Kidney epithelial cell (primary cell): ENCODE data around the gene ZFP36L2. TPM values are rescaled to one million over a fixed set of nuclear protein-coding genes. Genes with fewer than 3 reads are reported as not detected.

Experiments used
- DNase-seq: peaks from one replicate; pipeline ENCODE4 v3.0.0-alpha.2; 2010; ENCODE audit warnings: low read depth
- H3K27me3 ChIP-seq: 2 replicates; pipeline ENCODE4 v1.6.0; 2011; ENCODE audit warnings: low read length; ENCODE audit not compliant: control insufficient read depth, insufficient read depth
- H3K36me3 ChIP-seq: 2 replicates; pipeline ENCODE4 v1.5.1; 2011; ENCODE audit warnings: low read length; ENCODE audit not compliant: control insufficient read depth, insufficient read depth
- H3K4me3 ChIP-seq: 2 replicates; pipeline ENCODE4 v1.5.1; 2011; ENCODE audit warnings: low read depth, mild to moderate bottlenecking, control low read depth, low read length
- CTCF ChIP-seq: IDR thresholded peaks from 2 replicates; pipeline ENCODE4 v1.5.1; 2011; ENCODE audit warnings: mild to moderate bottlenecking, moderate library complexity, low read length, control low read depth, inconsistent platforms; ENCODE audit not compliant: insufficient read depth, poor library complexity, severe bottlenecking
- total RNA-seq: library from RNA; depleted of rRNA; stranded (reverse); fragments of >200 nt; gene quantifications from 2 replicates; pipeline ENCODE4 v1.2.3, GENCODE V29; 2015

The ZFP36L2 gene
- total RNA-seq, 1 donor from 2014 or later, result 12.2 TPM

- TF ChIP-seq CTCF, result no peak
- no peaks in the 10 kb centered on the region for H3K27me3 ChIP-seq
- H3K36me3 ChIP-seq, result no peaks in the 10 kb centered on the region
- H3K4me3 ChIP-seq, result no peak overlapping the region
- no peak for DNase-seq
These were observed 37.6 kb downstream of the ZFP36L2 start for GRCh38 chr2:43188561-43189386.

- H3K36me3 ChIP-seq, result no peaks in the 10 kb centered on the region
- no peak for DNase-seq
- TF ChIP-seq CTCF, result no peak
- H3K4me3 ChIP-seq, result no peak overlapping the region
- no peaks in the 10 kb centered on the region for H3K27me3 ChIP-seq
These were observed 39.6 kb downstream of the ZFP36L2 start for GRCh38 chr2:43186679-43187374.

- H3K36me3 ChIP-seq, result no peaks in the 10 kb centered on the region
- no peak for DNase-seq
- no peak for TF ChIP-seq CTCF
- H3K4me3 ChIP-seq, result no peak overlapping the region
- H3K27me3 ChIP-seq, result no peaks in the 10 kb centered on the region
These were observed 40.1 kb downstream of the ZFP36L2 start for GRCh38 chr2:43186321-43186678.

GRCh38 chr2:43185146-43185545, 41.3 kb downstream of the ZFP36L2 start:
- no peak for DNase-seq

GRCh38 chr2:43184339-43184895, 42.0 kb downstream of the ZFP36L2 start:
- Histone ChIP-seq H3K27me3 (no peaks in the 10 kb centered on the region), H3K4me3 (no peak overlapping the region), H3K36me3 (no peaks in the 10 kb centered on the region)
- peak; percentile 87 for DNase-seq
- no peak for TF ChIP-seq CTCF

More at GRCh38 chr2:43185146-43185545, 41.3 kb downstream of the ZFP36L2 start:
- no peak for TF ChIP-seq CTCF
- no peaks in the 10 kb centered on the region for H3K36me3 ChIP-seq
- H3K27me3 ChIP-seq, result no peaks in the 10 kb centered on the region
- H3K4me3 ChIP-seq, result no peak overlapping the region

- Histone ChIP-seq H3K36me3 (no peaks in the 10 kb centered on the region), H3K4me3 (no peak overlapping the region), H3K27me3 (no peaks in the 10 kb centered on the region)
- DNase-seq, result no peak
- no peak for TF ChIP-seq CTCF
These were observed 42.7 kb downstream of the ZFP36L2 start for GRCh38 chr2:43183743-43184142.
